PC-3 (cell line): ENCODE results near the gene UBC. TPM values are rescaled to one million over a fixed set of nuclear protein-coding genes. Genes with fewer than 3 reads are reported as not detected.
"Not testable (repeated sequence)": the region's sequence is repeated elsewhere in the genome, so short reads cannot be mapped to it uniquely, and the experiment has no call there.

Experiments
- ATAC-seq: fragments of 200-7000 bp; cut with Tn5 transposase; 2 replicates; pipeline ENCODE4 v1.9.1; 2020; ENCODE audit warnings: mild to moderate bottlenecking, moderate library complexity
- BruUV-seq: library from RNA; stranded (reverse); fragments of 400-500 nt; replicated peaks from 2 replicates; lab custom pipeline; 2021; lab: Mats Ljungman, UMichigan
- CTCF ChIA-PET: fragments of 300-600 bp; sonication (Branson Sonifier 250); formaldehyde crosslinking; loops from one replicate; lab custom pipeline; 2022; ENCODE audit warnings: antibody characterized with exemption; lab: Charles Lee
- POLR2A ChIA-PET: fragments of 300-600 bp; sonication (Branson Sonifier 250); formaldehyde crosslinking; loops from one replicate; lab custom pipeline; 2022; ENCODE audit warnings: antibody characterized with exemption; ENCODE audit not compliant: unreplicated experiment; lab: Charles Lee
- DNase-seq: peaks from one replicate; pipeline ENCODE4 v3.0.0-alpha.2; 2015
- H2AFZ ChIP-seq: fragments of 300-600 bp; sonication (generic); 2 replicates; pipeline ENCODE4 v1.6.0; 2016; ENCODE audit warnings: antibody characterized with exemption, low read length
- H3F3A ChIP-seq: fragments of 300-600 bp; sonication (generic); one replicate; pipeline ENCODE4 v1.6.0; 2017; ENCODE audit warnings: antibody characterized with exemption, low read length, control low read depth, mild to moderate bottlenecking; ENCODE audit not compliant: unreplicated experiment
- H3K27ac ChIP-seq: fragments of 300-600 bp; sonication (generic); 2 replicates; pipeline ENCODE4 v1.5.1; 2016; ENCODE audit warnings: mild to moderate bottlenecking, low read length
- H3K27me3 ChIP-seq: fragments of 300-600 bp; sonication (generic); 2 replicates; pipeline ENCODE4 v1.6.1; 2016; ENCODE audit warnings: low read length, mixed read lengths
- H3K36me3 ChIP-seq: fragments of 300-600 bp; sonication (generic); 2 replicates; pipeline ENCODE4 v1.6.1; 2016; ENCODE audit warnings: low read depth, mixed run types, low read length, mixed read lengths
- H3K4me1 ChIP-seq: fragments of 300-600 bp; sonication (generic); 2 replicates; pipeline ENCODE4 v1.5.1; 2016; ENCODE audit warnings: low read length; ENCODE audit not compliant: insufficient read depth
- H3K4me2 ChIP-seq: fragments of 300-600 bp; sonication (generic); 2 replicates; pipeline ENCODE4 v1.6.0; 2016; ENCODE audit warnings: low read length
- H3K4me3 ChIP-seq: fragments of 300-600 bp; sonication (generic); 2 replicates; pipeline ENCODE4 v1.5.1; 2016; ENCODE audit warnings: mild to moderate bottlenecking, low read length, mixed read lengths
- H3K79me2 ChIP-seq: fragments of 300-600 bp; sonication (generic); 2 replicates; pipeline ENCODE4 v1.6.1; 2017; ENCODE audit warnings: low read length, mixed read lengths
- H3K9ac ChIP-seq: fragments of 300-600 bp; sonication (generic); 2 replicates; pipeline ENCODE4 v1.6.0; 2016; ENCODE audit warnings: mild to moderate bottlenecking, low read length
- H3K9me2 ChIP-seq: fragments of 300-600 bp; sonication (generic); replicated peaks from 2 replicates; pipeline ENCODE4 v1.6.1; 2016; ENCODE audit warnings: mixed run types, low read length, mixed read lengths
- H3K9me3 ChIP-seq: fragments of 300-600 bp; sonication (generic); 2 replicates; pipeline ENCODE4 v1.6.1; 2016; ENCODE audit warnings: low read length, mixed read lengths
- H4K20me1 ChIP-seq: fragments of 300-600 bp; sonication (generic); 2 replicates; pipeline ENCODE4 v1.6.1; 2016; ENCODE audit warnings: low read length, mixed read lengths
- EZH2 ChIP-seq: fragments of 300-600 bp; sonication (generic); IDR thresholded peaks from one replicate; pipeline ENCODE4 v1.6.1; 2017; ENCODE audit warnings: antibody characterized with exemption, mild to moderate bottlenecking, low read length; ENCODE audit not compliant: unreplicated experiment
- EZH2phosphoT487 ChIP-seq: fragments of 300-600 bp; sonication (generic); IDR thresholded peaks from 2 replicates; pipeline ENCODE4 v1.6.1; 2018; ENCODE audit warnings: mild to moderate bottlenecking, antibody characterized with exemption, low read length, borderline replicate concordance
- intact Hi-C: fragments of 100-400 bp; cut with micrococcal nuclease; formaldehyde crosslinking; loops from 2 replicates; pipeline ENCODE4 v1.9.0; 2023
- total RNA-seq: library from RNA; depleted of rRNA; stranded (reverse); fragments of >200 nt; gene quantifications from 2 replicates; pipeline ENCODE4 v1.2.3, GENCODE V29; 2014
- TF ChIP-seq, protein P1 (sequence below): fragments of 300-600 bp; sonication (generic); conservative IDR thresholded peaks from 2 replicates; pipeline ENCODE4 v1.5.1; 2017; ENCODE audit warnings: antibody characterized with exemption, low read depth, mild to moderate bottlenecking, low read length

The UBC gene
- total RNA-seq, 1 experiment from 2014 or later: 1,587 TPM

DNA sequence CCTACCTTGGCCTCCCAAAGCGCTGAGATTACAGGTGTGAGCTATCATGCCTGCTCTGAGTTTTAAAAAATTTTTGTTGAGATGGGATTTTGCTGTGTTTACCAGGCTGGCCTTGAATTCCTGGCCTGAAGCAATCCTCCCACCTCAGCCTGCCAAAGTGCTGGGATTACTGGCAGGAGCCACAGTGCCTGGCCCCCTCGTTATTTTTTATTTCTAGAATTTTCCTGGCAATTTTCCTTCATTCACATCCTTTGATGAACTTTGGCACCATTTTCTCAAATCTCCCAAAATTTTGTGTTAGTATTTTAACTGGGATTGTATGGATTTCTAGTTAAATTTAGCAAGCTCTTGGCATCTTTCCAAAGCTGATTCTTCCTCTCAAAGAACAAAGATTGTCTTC is 26.2 kb downstream of the UBC start:
- H3F3A ChIP-seq: no peaks in the 10 kb centered on the region
- H3K36me3 ChIP-seq: no peaks in the 10 kb centered on the region
- intact Hi-C loops: no loop called here
- no peak for DNase-seq
- H3K4me2 ChIP-seq: no peak overlapping the region
- H3K9ac ChIP-seq: no peak overlapping the region
- no peaks in the 10 kb centered on the region for H3K9me3 ChIP-seq
- no peaks in the 10 kb centered on the region for H3K4me1 ChIP-seq
- TF ChIP-seq EZH2phosphoT487: no peak
- TF ChIP-seq, protein P1, sequence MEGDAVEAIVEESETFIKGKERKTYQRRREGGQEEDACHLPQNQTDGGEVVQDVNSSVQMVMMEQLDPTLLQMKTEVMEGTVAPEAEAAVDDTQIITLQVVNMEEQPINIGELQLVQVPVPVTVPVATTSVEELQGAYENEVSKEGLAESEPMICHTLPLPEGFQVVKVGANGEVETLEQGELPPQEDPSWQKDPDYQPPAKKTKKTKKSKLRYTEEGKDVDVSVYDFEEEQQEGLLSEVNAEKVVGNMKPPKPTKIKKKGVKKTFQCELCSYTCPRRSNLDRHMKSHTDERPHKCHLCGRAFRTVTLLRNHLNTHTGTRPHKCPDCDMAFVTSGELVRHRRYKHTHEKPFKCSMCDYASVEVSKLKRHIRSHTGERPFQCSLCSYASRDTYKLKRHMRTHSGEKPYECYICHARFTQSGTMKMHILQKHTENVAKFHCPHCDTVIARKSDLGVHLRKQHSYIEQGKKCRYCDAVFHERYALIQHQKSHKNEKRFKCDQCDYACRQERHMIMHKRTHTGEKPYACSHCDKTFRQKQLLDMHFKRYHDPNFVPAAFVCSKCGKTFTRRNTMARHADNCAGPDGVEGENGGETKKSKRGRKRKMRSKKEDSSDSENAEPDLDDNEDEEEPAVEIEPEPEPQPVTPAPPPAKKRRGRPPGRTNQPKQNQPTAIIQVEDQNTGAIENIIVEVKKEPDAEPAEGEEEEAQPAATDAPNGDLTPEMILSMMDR: no peak
- TF ChIP-seq EZH2: no peak
- H3K4me3 ChIP-seq: no peak overlapping the region
- H3K9me2 ChIP-seq: no peaks in the 10 kb centered on the region
- no peak overlapping the region for H2AFZ ChIP-seq
- ChIA-PET POLR2A (no interaction called here), CTCF (interaction anchor here (0.6 kb wide), 1 partner anchor 52 kb away, joined by 3 read pairs; no protein-coding TSS in a partner anchor)
- no peak overlapping the region for H3K27ac ChIP-seq
- no peaks in the 10 kb centered on the region for H4K20me1 ChIP-seq
- no peak for ATAC-seq
- no peaks in the 10 kb centered on the region for H3K27me3 ChIP-seq
- no peaks in the 10 kb centered on the region for H3K79me2 ChIP-seq
- no TSS peak for BruUV-seq

GRCh38 chr12:124887766-124888165 is 26.7 kb downstream of the UBC start:
- CTCF ChIA-PET: interaction anchor here (0.6 kb wide), 1 partner anchor 52 kb away, joined by 3 read pairs; no protein-coding TSS in a partner anchor
- H3K4me1 ChIP-seq, H3F3A ChIP-seq, H3K27ac ChIP-seq, H4K20me1 ChIP-seq, H3K79me2 ChIP-seq, H3K9ac ChIP-seq, ATAC-seq, DNase-seq, H3K27me3 ChIP-seq, BruUV-seq, H3K4me2 ChIP-seq, H2AFZ ChIP-seq, H3K4me3 ChIP-seq, H3K9me3 ChIP-seq, H3K9me2 ChIP-seq, intact Hi-C loops, POLR2A ChIA-PET, H3K36me3 ChIP-seq: not testable (repeated sequence)

- no peak overlapping the region for H3K9ac ChIP-seq
- H3K4me3 ChIP-seq: no peak overlapping the region
- no TSS peak for BruUV-seq
- no peaks in the 10 kb centered on the region for H4K20me1 ChIP-seq
- H3K4me2 ChIP-seq: no peak overlapping the region
- DNase-seq (no peak), ATAC-seq (no peak)
- H3K36me3 ChIP-seq: no peaks in the 10 kb centered on the region
- TF ChIP-seq EZH2 (no peak), EZH2phosphoT487 (no peak)
- TF ChIP-seq, protein P1: no peak
- no peaks in the 10 kb centered on the region for H3K27me3 ChIP-seq
- H3K9me2 ChIP-seq: no peaks in the 10 kb centered on the region
- no peaks in the 10 kb centered on the region for H3K9me3 ChIP-seq
- H2AFZ ChIP-seq: no peak overlapping the region
- H3F3A ChIP-seq: no peaks in the 10 kb centered on the region
- no peaks in the 10 kb centered on the region for H3K4me1 ChIP-seq
- ChIA-PET CTCF (no interaction called here), POLR2A (no interaction called here)
- intact Hi-C loops: no loop called here
- no peaks in the 10 kb centered on the region for H3K79me2 ChIP-seq
- H3K27ac ChIP-seq: no peak overlapping the region
These were observed 29.6 kb downstream of the UBC start for GRCh38 chr12:124884587-124885438.
